Measurements from ENCODE around the gene CEMIP. TPM values are rescaled to one million over a fixed set of nuclear protein-coding genes. Genes with fewer than 3 reads are reported as not detected.

CEMIP gene
- total and polyA plus RNA-seq, 2 of the 8 experiments (the other 6 are each of a cell fraction or from before 2014, with no cell fraction given), result 0.11 to 0.60 TPM

GRCh38 chr15:80986487-80986886 lies 207.3 kb downstream of the CEMIP start:
- Histone ChIP-seq H2BK15ac (ENCODE audit: low read length) (no peak overlapping the region), H2BK12ac (ENCODE audit: low read depth, low read length) (no peak overlapping the region), H2BK20ac (ENCODE audit: low read length) (no peak overlapping the region), H2AK5ac (ENCODE audit: low read depth, low read length) (no peak overlapping the region), H2BK5ac (ENCODE audit: low read depth, low read length) (no peak overlapping the region), H3K79me1 (ENCODE audit: low read depth, low read length) (peaks cover 10% of the 10 kb centered on the region), H3K18ac (ENCODE audit: extremely low read depth, low read length) (no peak overlapping the region), H3K9me3 (ENCODE audit: insufficient read depth in 2 of 2, low read depth in 1 of 2, low read length in 1 of 2) (no peaks in the 10 kb centered on the region), H3K9ac (replicated peaks in 1 of 4; ENCODE audit: extremely low read depth in 1 of 4, low read depth in 3 of 4, low read length in 3 of 4) (no peak overlapping the region), H4K91ac (replicated peaks; ENCODE audit: insufficient read length, low read length) (no peak overlapping the region), H3K23me2 (ENCODE audit: low read depth, low read length) (peaks cover 4% of the 10 kb centered on the region), H3K4me3 (ENCODE audit: extremely low read depth in 1 of 4, insufficient read depth in 2 of 4, low read depth in 3 of 4, low read length in 4 of 4) (no peak overlapping the region), H3K56ac (replicated peaks; ENCODE audit: insufficient read length, low read depth, low read length) (no peak overlapping the region), H3K4ac (replicated peaks; ENCODE audit: insufficient read length, low read depth, low read length) (no peak overlapping the region), H3K36me3 (ENCODE audit: control insufficient read depth in 2 of 4, insufficient read depth in 4 of 4, low read length in 3 of 4) (peaks cover 0 to 7% (median 1%) of the 10 kb centered on the region in 4 experiments; a peak in 4 of 8 replicates), H4K8ac (ENCODE audit: extremely low read depth, insufficient read depth, low read length) (no peak overlapping the region), H3K14ac (ENCODE audit: insufficient read length) (no peak overlapping the region), H3K4me2 (ENCODE audit: insufficient read depth in 1 of 2, low read depth in 2 of 2, low read length in 2 of 2) (peak overlapping the region in 1 of 2 experiments; percentile 8; a peak in 2 of 4 replicates), H3K23ac (ENCODE audit: insufficient read length) (no peak overlapping the region), H3K27me3 (replicated peaks in 1 of 4; ENCODE audit: control insufficient read depth in 3 of 4, extremely low read depth in 1 of 4, insufficient read depth in 3 of 4, low read length in 3 of 4) (no peaks in the 10 kb centered on the region), H2BK120ac (replicated peaks; ENCODE audit: low read depth, low read length) (no peak overlapping the region), H2AFZ (ENCODE audit: low read length) (no peak overlapping the region), H4K20me1 (replicated peaks in 1 of 2; ENCODE audit: control insufficient read depth in 1 of 2, insufficient read depth in 2 of 2, low read length in 2 of 2) (peaks cover 4 to 7% of the 10 kb centered on the region in 2 experiments), H3K4me1 (replicated peaks in 1 of 4; ENCODE audit: control insufficient read depth in 3 of 4, insufficient read depth in 4 of 4, low read length in 3 of 4) (peaks cover 0 to 8% (median 2%) of the 10 kb centered on the region in 4 experiments; a peak in 3 of 7 replicates), H4K5ac (ENCODE audit: insufficient read length, low read depth, low read length) (no peak overlapping the region), H3K79me2 (ENCODE audit: control insufficient read depth in 1 of 2, insufficient read depth in 2 of 2, low read length in 2 of 2) (peaks cover 25 to 69% of the 10 kb centered on the region in 2 experiments), H3K27ac (ENCODE audit: low read depth, low read length) (no peak overlapping the region)
- DNase-seq (ENCODE audit: low read depth in 1 of 2, low spot score in 2 of 2) (no peak), FAIRE-seq (no peak)
- CTCF ChIA-PET (ENCODE audit: partially characterized antibody), result interaction anchor here (0.9 to 4.3 kb wide), 3 partner anchors 9 to 531 kb away, joined by 3 to 21 read pairs (median 3); no protein-coding TSS in a partner anchor
- WGBS, 2 experiments (ENCODE audit: extremely low coverage in 1 of 2, insufficient coverage in 1 of 2, insufficient read length in 1 of 2, insufficient replicate concordance in 2 of 2, low coverage in 1 of 2, low lambda C conversion rate in 2 of 2, missing lambda C conversion rate in 1 of 2), result 95% methylated on average over 1 of the region's 1 CpG; no CpG with 5 or more reads in 1 of the 2 experiments
- POLR2A ChIA-PET (ENCODE audit: partially characterized antibody), result interaction anchor here (0.6 to 2.4 kb wide), 2 partner anchors 9 to 128 kb away, joined by 3 to 8 read pairs; no protein-coding TSS in a partner anchor
- no peak for TF ChIP-seq CHD1 (IDR thresholded peaks at IDR 0.05; ENCODE audit: low read depth, low read length)
- TF ChIP-seq RAD21 (IDR thresholded peaks at IDR 0.05 in 1 of 2, conservative IDR thresholded peaks at IDR 0.05 in 1 of 2; ENCODE audit: low read depth in 2 of 2, low read length in 2 of 2), result no peak
- TF ChIP-seq POU5F1 (IDR thresholded peaks at IDR 0.05; ENCODE audit: low read depth, low read length), result no peak
- TF ChIP-seq TEAD4 (IDR thresholded peaks at IDR 0.05; ENCODE audit: low read depth, low read length), result no peak
- TF ChIP-seq ASH2L (IDR thresholded peaks at IDR 0.05; ENCODE audit: low read length), result no peak
- no peak for TF ChIP-seq JUND (IDR thresholded peaks at IDR 0.05; ENCODE audit: low read length)
- TF ChIP-seq SP4 (IDR thresholded peaks at IDR 0.05; ENCODE audit: low read length), result no peak
- TF ChIP-seq MAFK (IDR thresholded peaks at IDR 0.05; ENCODE audit: low read depth, low read length), result no peak
- no peak for TF ChIP-seq JUN (IDR thresholded peaks at IDR 0.05; ENCODE audit: low read depth, low read length)
- TF ChIP-seq GABPA (IDR thresholded peaks at IDR 0.05; ENCODE audit: borderline replicate concordance, insufficient read depth, low read length), result no peak
